GM18502 (cell line): ENCODE results near the gene SMAD7.

ENCODE experiments used
- ATAC-seq: cut with Tn5 transposase; IDR thresholded peaks from one replicate; pipeline ENCODE4 v1.9.1; 2021; ENCODE audit warnings: mild to moderate bottlenecking; ENCODE audit not compliant: unreplicated experiment, poor library complexity

SMAD7 gene

DNA sequence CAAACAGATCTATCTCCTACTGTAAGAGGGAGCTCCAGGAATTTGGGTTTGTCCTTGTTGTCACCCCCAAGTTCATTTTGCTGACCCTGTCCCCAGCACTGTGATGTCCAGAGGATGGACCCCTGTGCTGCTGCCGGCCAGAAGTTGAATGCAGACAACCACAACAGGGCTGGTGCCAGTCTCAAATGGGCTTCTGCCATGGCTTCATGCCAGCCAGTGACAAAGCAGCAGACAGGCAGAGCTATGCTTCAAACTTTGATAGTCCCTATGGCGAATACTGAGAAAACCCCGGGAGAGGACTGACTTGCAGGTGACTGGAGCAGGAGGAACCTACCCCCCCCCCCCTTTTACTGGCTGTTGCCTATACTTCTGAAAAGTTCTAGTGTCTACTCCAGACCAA is 3.2 kb downstream of the SMAD7 start:
- no peak for ATAC-seq

GRCh38 chr18:48947092-48947491 is 3.7 kb downstream of the SMAD7 start:
- no peak for ATAC-seq

DNA sequence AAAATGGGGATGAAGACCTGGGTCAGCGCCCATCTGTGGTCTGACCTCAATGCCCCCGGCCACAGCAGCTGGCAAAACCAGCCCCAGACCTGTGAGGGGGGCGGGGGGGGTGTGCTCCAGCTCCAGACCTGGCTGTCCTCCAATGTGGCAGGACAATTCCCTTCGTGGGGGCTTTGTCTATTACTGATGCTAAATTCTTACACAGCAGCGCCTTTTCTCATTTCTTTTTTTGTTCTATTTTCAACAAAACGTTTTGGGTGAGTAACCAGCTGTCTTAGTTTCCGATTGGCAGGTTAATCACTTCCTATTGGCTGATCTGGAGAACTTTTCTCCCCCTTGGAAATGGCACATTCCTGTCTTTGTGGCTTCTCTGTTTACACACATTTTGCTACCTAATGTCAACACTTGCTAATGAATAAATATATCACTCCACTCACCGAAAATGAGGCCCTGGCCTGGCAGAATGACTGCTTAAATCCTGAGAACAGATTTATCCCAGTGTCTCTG is 4.4 kb downstream of the SMAD7 start:
- ATAC-seq = no peak

- ATAC-seq = no peak
These were observed 4.9 kb downstream of the SMAD7 start for GRCh38 chr18:48945953-48946217.

GRCh38 chr18:48944634-48945033 is 6.1 kb downstream of the SMAD7 start:
- no peak for ATAC-seq

DNA sequence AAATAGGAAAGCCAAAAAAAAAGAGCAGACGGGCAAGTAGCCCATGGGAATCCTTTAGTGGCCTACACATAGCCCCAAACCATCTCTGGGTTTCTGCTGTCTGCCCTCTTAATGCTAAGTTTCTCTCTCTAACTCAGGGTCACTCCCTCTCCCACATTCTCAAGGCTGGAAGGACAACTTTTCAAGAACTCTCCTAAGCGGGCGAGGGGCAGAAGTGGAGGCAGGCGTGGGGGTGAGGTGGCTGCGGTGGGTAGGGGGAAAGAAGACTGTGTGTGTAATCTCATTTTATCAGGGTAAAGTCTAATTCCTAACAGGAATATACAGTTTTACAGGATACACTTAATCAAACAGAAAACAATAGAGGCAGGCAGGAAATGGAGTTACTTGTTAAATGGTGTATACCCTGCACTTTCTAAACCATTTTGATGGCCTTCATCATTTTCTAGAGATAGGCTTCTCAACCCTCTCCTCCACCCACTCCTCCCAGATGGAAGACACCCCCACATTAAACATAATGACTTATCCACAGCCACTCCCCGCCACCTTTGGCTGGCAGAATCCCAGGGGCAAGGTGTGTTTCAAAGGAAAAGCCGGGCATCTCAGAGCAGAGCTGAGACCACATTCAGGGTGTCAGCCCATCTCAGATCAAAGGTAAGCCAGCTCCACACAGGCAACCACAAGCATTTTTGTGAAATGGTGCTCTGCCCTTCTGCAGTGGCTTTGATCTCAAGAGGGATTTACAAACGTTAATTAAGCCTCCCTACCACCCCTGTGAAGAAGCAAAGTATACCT is 6.8 kb downstream of the SMAD7 start:
- ATAC-seq = no peak

- no peak for ATAC-seq
These were observed 7.4 kb downstream of the SMAD7 start for GRCh38 chr18:48943333-48943732.

DNA sequence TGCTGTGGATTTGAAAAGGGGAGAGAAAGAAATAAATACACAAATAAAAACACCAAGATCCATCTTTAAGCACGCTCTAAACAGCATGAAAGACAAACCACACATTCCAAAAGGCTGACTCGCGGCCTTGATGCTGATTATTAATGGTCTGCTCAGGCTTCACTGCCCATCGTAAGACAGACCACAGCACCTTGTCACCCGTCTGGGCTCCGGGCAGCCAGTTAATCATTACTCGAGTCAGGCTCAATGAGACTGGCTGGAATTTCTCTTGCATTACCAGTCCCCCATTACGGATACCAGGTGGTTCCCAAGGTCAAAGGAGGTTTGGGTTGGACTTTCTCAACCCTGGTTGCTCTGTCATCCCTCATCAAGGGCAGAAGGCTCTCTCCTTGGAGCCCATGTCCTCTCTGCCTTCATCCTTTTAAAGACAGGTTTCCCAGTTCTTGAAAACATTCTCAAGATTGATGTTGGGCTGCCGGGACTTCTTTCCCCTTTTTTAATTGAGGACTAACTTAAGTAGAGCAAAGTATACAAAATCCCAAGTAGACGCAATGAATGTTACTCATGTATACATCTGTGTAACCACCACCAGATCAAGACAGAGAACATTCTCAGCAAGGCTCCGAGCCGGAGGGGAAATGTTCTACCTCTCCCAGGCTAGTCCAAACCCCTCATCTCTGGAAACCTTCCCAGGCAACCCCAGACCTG is 8.1 kb downstream of the SMAD7 start:
- no peak for ATAC-seq

DNA sequence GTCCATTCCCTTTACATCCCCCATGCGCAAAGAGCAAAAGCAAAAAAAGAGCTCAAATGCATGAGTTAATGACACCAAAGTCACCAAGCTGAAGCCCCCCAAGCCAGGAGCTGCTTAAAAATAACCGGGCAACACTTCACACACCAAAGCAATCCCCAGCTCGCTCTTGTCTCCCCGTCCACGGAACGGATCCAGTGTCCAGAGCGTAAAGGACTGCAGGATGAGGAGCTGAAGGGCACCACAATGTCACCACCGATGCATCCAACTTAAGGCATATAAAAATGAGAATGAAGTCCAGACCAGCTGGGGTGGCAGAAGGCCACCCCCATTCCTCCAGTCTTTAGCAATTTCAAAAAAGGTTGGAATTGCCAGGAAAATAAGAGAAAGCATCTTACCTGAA is 8.7 kb downstream of the SMAD7 start:
- ATAC-seq = no peak

DNA sequence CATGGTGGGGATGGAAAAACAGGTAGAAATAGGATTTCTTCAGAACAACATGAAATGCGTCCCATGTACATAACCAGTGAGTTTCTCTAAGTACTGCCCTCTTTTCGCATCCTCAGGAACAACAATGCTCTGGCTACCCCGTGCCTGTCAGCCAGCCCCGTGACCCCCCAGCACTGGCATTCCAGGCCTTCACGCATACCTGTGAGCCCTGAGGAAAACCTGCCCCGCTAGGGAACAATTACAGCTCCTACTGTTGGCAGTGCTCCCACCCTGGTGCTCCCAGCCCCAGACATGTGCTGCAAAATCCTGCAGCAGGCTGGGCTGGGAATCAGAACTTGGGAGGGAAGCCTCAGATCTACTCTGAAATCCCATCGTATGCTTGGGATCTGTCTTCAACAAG is 9.1 kb downstream of the SMAD7 start:
- no peak for ATAC-seq

- peak; percentile 73 for ATAC-seq
These were observed 9.7 kb downstream of the SMAD7 start for GRCh38 chr18:48940854-48941611.

DNA sequence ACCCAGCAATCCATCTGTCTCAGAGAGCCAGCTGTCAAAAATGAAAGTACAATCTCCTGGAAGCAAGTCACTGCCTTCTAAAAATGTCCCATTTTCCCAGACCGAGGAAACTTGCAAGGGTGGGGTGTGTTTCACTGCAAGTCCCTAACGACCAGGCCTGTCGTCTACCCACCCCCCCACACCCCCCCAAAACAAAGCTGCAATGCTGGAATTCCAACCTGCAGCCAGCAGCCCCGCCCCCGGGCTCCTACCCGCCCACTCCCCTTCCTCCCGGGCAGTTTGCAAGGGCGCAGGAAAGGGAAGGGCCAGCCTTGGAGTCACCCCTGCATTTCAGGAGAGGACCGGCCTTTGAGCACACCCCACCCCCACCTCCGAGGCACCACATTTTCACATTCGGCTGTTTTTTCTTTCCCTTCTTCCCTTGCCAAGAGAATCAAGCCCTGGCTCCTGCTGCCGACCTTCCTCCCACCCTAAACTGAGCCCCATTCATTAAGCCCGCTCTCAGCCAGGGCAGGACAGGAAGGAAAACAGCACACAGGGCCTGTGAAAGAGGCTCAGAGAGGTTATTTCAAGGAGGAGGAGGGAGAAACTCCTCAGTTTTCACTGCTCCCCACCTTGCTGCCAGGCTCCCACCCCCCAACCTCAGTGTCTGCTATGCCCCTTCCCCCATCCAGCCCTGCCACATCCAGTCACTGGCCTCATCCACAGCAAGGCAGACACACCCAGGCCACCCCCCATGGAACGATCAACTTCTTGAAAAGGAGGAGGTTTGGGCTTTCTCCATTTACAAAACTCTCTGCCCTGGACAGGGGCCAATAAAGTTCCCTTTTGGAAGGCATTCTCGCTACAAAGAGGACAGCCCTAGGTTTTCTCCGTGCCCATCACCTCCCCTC is 11.3 kb downstream of the SMAD7 start:
- ATAC-seq = no peak

GRCh38 chr18:48938827-48939204 is 11.9 kb downstream of the SMAD7 start:
- ATAC-seq = no peak

- ATAC-seq = no peak
These were observed 12.7 kb downstream of the SMAD7 start for GRCh38 chr18:48937869-48938750.

DNA sequence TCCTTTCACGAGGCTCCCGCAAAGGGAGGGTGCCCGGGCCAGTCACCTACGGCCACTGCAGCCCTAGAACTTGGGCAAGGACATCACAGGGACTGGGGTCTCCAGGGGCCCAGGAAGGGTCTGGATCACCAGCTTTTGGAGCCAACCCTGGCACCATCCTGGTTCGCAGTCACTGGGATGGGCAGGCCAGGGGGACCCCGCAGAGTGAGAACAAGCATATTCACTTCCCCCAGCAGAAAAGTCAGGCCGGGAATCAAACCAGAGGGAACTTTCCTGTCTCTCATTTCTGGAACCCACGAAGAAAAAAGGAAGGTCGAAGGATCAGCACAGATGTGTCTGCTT is 15.4 kb downstream of the SMAD7 start:
- ATAC-seq = no peak

GRCh38 chr18:48934723-48935432 is 15.9 kb downstream of the SMAD7 start:
- ATAC-seq = peak; percentile 54

DNA sequence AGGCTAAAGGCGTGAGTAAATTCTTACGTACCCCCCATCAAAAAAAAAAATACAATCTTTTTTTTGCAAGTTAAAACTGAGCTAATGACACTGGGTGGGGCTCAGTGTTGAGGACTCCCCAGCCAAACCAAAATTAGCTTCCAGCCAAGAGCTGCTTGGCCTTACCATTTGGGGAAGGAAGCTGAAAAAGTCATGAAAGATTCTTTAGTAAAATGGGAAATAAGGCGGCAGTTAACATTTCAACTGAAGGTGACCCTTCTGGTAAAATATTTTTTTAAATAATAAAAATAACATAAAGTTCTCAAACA is 16.4 kb downstream of the SMAD7 start:
- ATAC-seq = no peak

GRCh38 chr18:48933578-48934414 is 17.0 kb downstream of the SMAD7 start:
- ATAC-seq = no peak
